Skeletal muscle tissue (tissue), 4 donors: ENCODE measurements around the gene TNIK. TPM values are rescaled to one million over a fixed set of nuclear protein-coding genes. Genes with fewer than 3 reads are reported as not detected.
A peak's percentile ranks its signal among the peaks of the same experiment; 100 is the strongest.
"Not testable (repeated sequence)": the region's sequence is repeated elsewhere in the genome, so short reads cannot be mapped to it uniquely, and the experiment has no call there.

Source experiments
- H3K27ac ChIP-seq: one replicate; pipeline ENCODE4 v1.7.0; 2013; ENCODE audit warnings: mild to moderate bottlenecking, low read depth, low read length, inconsistent platforms
- H3K27me3 ChIP-seq, 3 donors: one replicate each; pipeline ENCODE4 v1.7.0; 2013; ENCODE audit warnings: low read length in 3 of 3; ENCODE audit not compliant: control insufficient read depth in 3 of 3, insufficient read depth in 3 of 3
- H3K36me3 ChIP-seq, 3 donors: one replicate each; pipeline ENCODE4 v1.7.0; 2013; ENCODE audit warnings: low read length in 3 of 3; ENCODE audit not compliant: control insufficient read depth in 3 of 3, insufficient read depth in 3 of 3
- H3K4me1 ChIP-seq, 3 donors: one replicate each; pipeline ENCODE4 v1.7.0; 2013; ENCODE audit warnings: low read length in 3 of 3, mild to moderate bottlenecking in 3 of 3; ENCODE audit not compliant: control insufficient read depth in 3 of 3, insufficient read depth in 3 of 3
- H3K4me3 ChIP-seq, 3 donors: one replicate each; pipeline ENCODE4 v1.7.0; 2013; ENCODE audit warnings: low read length in 3 of 3
- H3K9ac ChIP-seq, 3 donors: one replicate each; pipeline ENCODE4 v1.7.0; 2013; ENCODE audit warnings: low read length in 3 of 3, mild to moderate bottlenecking in 3 of 3, moderate library complexity in 2 of 3, low read depth in 1 of 3
- H3K9me3 ChIP-seq, 3 donors: one replicate each; pipeline ENCODE4 v1.7.0; 2013; ENCODE audit warnings: low read length in 3 of 3; ENCODE audit not compliant: control insufficient read depth in 3 of 3
- total RNA-seq: library from RNA; depleted of rRNA; stranded (reverse); fragments of >200 nt; gene quantifications from one replicate; pipeline ENCODE4 v1.2.3, GENCODE V29; 2014
- donor health status: Osteomylitis.

Gene TNIK
- total RNA-seq, 1 donor from 2014 or later = 31.3 TPM

- no peak overlapping the region for H3K4me3 ChIP-seq
Observed at GRCh38 chr3:171375666-171376595, 84.3 kb downstream of the TNIK start.

GRCh38 chr3:171374661-171375285 is 85.4 kb downstream of the TNIK start:
- Histone ChIP-seq H3K9me3 (no peaks in the 10 kb centered on the region), H3K4me1 (peaks cover 20 to 24% (median 22%) of the 10 kb centered on the region in 3 donors), H3K27ac (no peak overlapping the region), H3K27me3 (no peaks in the 10 kb centered on the region), H3K36me3 (no peaks in the 10 kb centered on the region), H3K9ac (no peak overlapping the region), H3K4me3 (no peak overlapping the region)

More at GRCh38 chr3:171375666-171376595, 84.3 kb downstream of the TNIK start:
- no peaks in the 10 kb centered on the region for H3K27me3 ChIP-seq
- no peaks in the 10 kb centered on the region for H3K9me3 ChIP-seq
- peaks cover 20 to 31% (median 27%) of the 10 kb centered on the region in 3 donors for H3K4me1 ChIP-seq
- H3K36me3 ChIP-seq = no peaks in the 10 kb centered on the region
- H3K27ac ChIP-seq = no peak overlapping the region
- peak overlapping the region in 1 of 3 donors; percentile 33 for H3K9ac ChIP-seq

DNA sequence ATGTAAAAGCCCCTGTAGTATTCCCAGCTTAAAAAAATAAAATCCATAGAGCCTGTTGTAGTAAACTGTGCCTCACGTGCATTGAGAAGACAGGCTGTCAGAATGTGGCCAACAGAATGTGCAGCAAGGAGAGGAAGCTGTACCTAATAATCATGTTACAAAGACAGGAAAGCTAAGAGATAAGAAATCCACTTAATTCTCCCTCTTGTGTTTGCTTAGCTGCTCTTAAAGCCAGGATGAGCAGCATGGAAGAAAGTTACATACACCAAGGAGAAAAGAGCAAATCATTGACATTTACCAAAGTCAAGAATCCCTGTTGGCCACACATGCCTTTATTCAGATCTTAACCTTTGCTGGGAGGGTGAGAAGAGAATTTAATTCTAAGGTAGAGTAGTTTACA is 85.9 kb downstream of the TNIK start:
- H3K36me3 ChIP-seq = no peaks in the 10 kb centered on the region
- no peaks in the 10 kb centered on the region for H3K9me3 ChIP-seq
- H3K4me1 ChIP-seq = peaks cover 20 to 22% (median 20%) of the 10 kb centered on the region in 3 donors
- H3K27me3 ChIP-seq = no peaks in the 10 kb centered on the region
- H3K4me3 ChIP-seq = no peak overlapping the region
- H3K27ac ChIP-seq = no peak overlapping the region
- H3K9ac ChIP-seq = no peak overlapping the region

- Histone ChIP-seq H3K27ac (no peak overlapping the region), H3K9me3 (no peaks in the 10 kb centered on the region), H3K27me3 (no peaks in the 10 kb centered on the region), H3K9ac (no peak overlapping the region), H3K4me3 (no peak overlapping the region), H3K4me1 (peaks cover 18 to 20% (median 19%) of the 10 kb centered on the region in 3 donors), H3K36me3 (no peaks in the 10 kb centered on the region)
Observed at GRCh38 chr3:171373711-171374110, 86.5 kb downstream of the TNIK start.

- no peaks in the 10 kb centered on the region for H3K36me3 ChIP-seq
- H3K27me3 ChIP-seq = no peaks in the 10 kb centered on the region
- H3K9ac ChIP-seq = no peak overlapping the region
- H3K4me3 ChIP-seq = no peak overlapping the region
- H3K27ac ChIP-seq = no peak overlapping the region
- H3K9me3 ChIP-seq = no peaks in the 10 kb centered on the region
- peaks cover 16 to 20% (median 18%) of the 10 kb centered on the region in 3 donors for H3K4me1 ChIP-seq
Observed at GRCh38 chr3:171372694-171373093, 87.5 kb downstream of the TNIK start.

DNA sequence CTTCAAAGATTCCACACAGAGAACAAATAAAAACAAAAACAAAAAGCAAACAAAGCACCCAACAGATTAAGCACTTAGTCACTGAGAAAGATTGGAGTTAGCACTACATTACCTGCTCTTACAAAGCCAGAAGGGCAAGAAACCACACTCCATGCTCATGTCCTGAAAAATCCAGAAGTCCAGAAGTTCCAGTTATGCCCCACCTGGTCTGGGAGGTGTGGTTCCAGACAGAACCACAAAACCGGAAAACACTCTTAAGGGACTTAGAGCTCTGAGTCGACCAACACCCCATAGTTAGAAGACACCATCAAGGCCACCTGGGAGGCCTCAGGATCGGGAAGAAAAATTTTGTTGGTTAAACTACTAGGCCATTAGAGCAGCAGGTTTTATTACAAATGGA is 88.9 kb downstream of the TNIK start:
- H3K4me1 ChIP-seq = peaks cover 7 to 13% (median 12%) of the 10 kb centered on the region in 3 donors
- H3K27ac ChIP-seq = no peak overlapping the region
- no peak overlapping the region for H3K4me3 ChIP-seq
- no peaks in the 10 kb centered on the region for H3K36me3 ChIP-seq
- no peak overlapping the region for H3K9ac ChIP-seq
- no peaks in the 10 kb centered on the region for H3K27me3 ChIP-seq
- no peaks in the 10 kb centered on the region for H3K9me3 ChIP-seq

- Histone ChIP-seq H3K9me3 (no peaks in the 10 kb centered on the region), H3K4me3 (no peak overlapping the region), H3K36me3 (no peaks in the 10 kb centered on the region), H3K27me3 (no peaks in the 10 kb centered on the region), H3K4me1 (peaks cover 4 to 10% (median 6%) of the 10 kb centered on the region in 3 donors), H3K27ac (no peak overlapping the region), H3K9ac (no peak overlapping the region)
Observed at GRCh38 chr3:171369156-171369555, 91.0 kb downstream of the TNIK start.

DNA sequence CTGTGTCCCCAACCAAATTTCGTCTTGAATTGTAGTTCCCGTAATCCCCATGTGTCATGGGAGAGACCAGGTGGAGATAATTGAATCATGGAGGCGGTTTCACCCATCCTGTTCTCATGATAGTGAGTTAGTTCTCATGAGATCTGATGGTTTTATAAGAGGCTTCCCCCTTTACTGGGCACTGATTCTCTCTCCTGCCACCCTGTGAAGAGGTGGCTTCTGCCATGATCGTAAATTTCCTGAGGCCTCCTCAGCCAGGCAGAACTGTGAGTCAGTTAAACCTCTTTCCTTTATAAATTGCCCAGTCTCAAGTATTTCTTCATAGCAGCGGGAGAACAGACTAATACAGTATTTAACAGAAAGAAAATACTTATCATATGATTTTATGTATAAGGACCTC is 93.5 kb downstream of the TNIK start:
- not testable (repeated sequence) for H3K4me3 ChIP-seq, H3K4me1 ChIP-seq, H3K27ac ChIP-seq, H3K9ac ChIP-seq, H3K27me3 ChIP-seq, H3K36me3 ChIP-seq, H3K9me3 ChIP-seq

DNA sequence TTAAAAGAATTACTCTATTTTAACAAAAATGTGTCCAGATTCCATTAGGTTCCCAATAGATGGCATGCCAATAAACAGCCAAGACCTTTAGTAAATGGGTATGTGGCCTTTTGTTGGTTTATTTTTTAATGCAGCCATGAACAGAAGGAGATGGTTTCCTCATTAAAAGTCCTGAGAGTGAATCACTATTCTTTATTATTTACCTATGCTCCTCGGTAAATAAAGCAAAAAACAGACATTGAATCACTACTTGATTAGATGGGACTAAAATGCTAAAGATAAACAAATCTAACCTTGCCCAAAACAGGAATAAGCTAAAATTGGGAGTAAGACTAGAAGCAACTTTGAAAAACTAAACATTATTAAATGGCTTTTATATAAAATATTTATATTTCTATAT is 94.2 kb downstream of the TNIK start:
- Histone ChIP-seq H3K36me3 (no peaks in the 10 kb centered on the region), H3K4me1 (peaks cover 4 to 10% (median 8%) of the 10 kb centered on the region in 3 donors), H3K9ac (no peak overlapping the region), H3K4me3 (no peak overlapping the region), H3K27me3 (no peaks in the 10 kb centered on the region), H3K27ac (no peak overlapping the region), H3K9me3 (no peaks in the 10 kb centered on the region)

GRCh38 chr3:171365489-171365888 is 94.7 kb downstream of the TNIK start:
- H3K4me1 ChIP-seq = peaks cover 8 to 16% (median 8%) of the 10 kb centered on the region in 3 donors
- H3K27ac ChIP-seq = no peak overlapping the region
- no peaks in the 10 kb centered on the region for H3K27me3 ChIP-seq
- H3K9me3 ChIP-seq = no peaks in the 10 kb centered on the region
- no peak overlapping the region for H3K9ac ChIP-seq
- peak overlapping the region in 1 of 3 donors; percentile 11 for H3K4me3 ChIP-seq
- no peaks in the 10 kb centered on the region for H3K36me3 ChIP-seq
